ENCODE measurements around the gene HAUS3. TPM values are rescaled to one million over a fixed set of nuclear protein-coding genes. Genes with fewer than 3 reads are reported as not detected.

The HAUS3 gene
- polyA plus RNA-seq (2014; cell fraction: cytosol; rRNA removed): 16.7 and 22.6 TPM in 2 replicates
- 34.7 and 51.8 TPM in 2 replicates for polyA plus RNA-seq (2014; cell fraction: nucleus; rRNA removed)

DNA sequence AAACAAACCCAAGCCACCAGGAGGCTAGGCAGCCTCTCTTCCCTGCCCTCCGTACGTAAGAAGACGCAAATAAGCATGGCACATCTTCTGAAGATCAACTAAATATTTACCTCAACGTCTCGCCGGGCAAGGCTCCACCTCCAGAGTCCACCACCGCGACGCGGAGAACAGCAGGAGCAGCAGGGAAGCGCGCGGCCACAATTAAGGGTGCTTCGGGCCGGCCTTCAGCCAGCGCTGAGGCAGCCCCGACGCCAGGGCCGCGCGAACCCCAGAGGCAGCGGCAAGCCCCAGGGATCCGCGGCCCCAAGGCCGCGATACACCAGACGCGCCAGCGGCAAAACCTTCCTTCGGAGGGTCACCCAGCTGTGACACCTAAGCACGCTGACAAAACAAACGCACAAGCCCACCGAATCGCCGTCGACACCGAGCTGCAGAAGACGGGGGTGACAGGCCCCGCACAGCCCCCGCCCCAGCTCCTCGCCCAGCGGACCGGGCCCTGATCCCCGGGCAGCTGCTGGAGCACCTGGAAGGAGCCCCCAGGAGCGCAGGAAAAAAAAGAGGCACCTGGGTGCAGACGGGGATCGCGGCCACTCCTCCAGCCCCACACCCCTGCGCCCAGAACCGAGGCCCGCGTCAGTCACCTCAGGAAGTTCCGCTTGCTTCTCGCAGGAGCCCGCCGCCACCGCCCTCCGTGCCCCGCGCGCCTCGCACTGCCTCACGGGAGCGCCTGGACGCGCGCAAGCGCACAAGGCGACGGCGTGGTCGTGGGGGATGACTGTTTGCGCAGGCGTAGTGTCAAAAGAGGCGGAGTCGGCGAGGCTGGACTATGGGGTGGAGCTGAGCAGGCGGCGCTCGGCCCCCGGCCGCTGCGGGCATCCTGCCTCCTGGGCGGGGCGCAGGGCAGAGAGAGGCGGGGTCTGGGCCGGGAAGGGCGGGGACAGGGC, at the start of gene HAUS3, which contains the start of gene POLN:
Gene HAUS3, minus strand, starts transcription at position 712 of the 944 bp plus-strand sequence. CDS start 1,175 bp downstream, outside the sequence.
Gene POLN, minus strand, starts transcription at position 712 of the 944 bp plus-strand sequence. CDS start 12,890 bp downstream, outside the sequence.
- peak; percentile 94 for DNase-seq (ENCODE audit: low spot score)

DNA sequence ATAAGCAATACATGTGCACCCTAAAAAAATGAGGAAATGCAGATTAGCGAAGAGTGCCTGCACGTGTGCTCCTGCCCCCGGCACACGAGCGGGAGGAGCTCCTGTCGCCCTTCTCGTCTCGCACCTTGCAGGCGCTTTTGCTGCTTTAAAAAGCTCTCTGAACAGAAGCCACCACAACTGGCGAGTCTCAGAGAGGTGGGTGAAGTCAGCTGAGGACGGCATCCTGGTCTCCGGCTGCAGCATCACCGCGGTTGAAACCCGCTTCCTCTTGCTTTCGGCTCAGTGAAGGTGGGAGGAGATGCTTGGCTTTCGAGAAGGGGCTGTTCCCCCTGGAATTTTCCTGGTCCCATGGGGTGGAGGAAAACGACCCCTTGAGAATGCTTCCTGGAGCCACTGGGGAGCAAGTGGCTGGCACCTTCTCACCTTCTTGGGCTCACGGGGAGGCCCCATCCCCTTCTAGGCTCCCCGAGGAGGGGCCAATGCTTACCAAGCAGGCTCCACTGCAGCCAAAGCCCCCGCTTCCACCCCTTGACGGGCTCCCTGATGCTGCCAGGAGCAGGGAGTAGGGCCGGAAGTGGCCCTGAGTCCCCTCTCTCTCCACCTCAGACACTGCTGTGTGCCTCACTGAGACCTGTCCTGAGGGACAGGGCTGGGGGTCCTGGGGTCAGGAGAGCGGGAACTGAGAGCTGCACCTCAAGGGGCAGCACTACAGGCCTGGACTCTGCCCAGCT, 49.2 kb upstream of the HAUS3 start:
- no peak for DNase-seq (ENCODE audit: low spot score)

DNA sequence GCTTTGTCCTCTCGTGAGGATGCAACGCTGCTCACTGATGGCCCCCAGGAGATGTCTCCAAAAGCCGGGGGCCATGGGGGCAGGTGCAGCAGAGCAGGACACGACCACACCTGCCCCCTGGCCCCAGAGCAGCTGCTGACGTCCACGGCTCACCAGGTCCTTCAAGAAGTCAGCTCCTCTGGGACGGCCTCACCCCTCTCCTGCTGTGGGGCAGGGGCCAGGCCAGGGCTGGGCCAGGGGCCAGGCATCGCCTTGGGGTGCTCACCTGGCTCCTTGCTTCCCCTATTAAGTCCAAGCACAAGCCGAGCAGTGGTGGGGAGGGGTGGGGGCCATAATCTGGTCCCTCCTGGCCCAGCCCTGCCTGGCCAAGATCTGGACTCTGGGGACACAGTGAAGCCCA, 48.6 kb upstream of the HAUS3 start:
- DNase-seq (ENCODE audit: low spot score): no peak

- DNase-seq (ENCODE audit: low spot score): no peak
Observed at GRCh38 chr4:2289955-2290333, 48.0 kb upstream of the HAUS3 start.

- DNase-seq (ENCODE audit: low spot score): no peak
Observed at GRCh38 chr4:2289311-2289954, 47.5 kb upstream of the HAUS3 start.

- DNase-seq (ENCODE audit: low spot score): no peak
Observed at GRCh38 chr4:2288051-2288541, 46.2 kb upstream of the HAUS3 start.

DNA sequence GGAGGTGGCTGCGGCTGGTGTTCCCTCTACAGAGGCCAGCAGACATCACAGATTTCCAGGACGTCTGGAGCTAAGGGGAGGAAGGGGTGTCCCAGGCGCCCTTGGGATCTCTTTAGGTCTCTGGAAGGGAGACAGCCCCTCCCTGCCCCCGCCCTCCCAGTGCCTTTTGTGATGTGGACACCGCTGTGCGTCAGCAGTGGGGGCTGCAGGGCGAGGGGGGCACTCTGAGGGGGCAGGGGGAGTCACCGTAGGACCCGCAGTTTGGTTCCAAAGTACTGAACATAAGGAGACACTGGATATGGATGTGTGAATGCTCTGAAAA, 45.6 kb upstream of the HAUS3 start:
- no peak for DNase-seq (ENCODE audit: low spot score)

DNA sequence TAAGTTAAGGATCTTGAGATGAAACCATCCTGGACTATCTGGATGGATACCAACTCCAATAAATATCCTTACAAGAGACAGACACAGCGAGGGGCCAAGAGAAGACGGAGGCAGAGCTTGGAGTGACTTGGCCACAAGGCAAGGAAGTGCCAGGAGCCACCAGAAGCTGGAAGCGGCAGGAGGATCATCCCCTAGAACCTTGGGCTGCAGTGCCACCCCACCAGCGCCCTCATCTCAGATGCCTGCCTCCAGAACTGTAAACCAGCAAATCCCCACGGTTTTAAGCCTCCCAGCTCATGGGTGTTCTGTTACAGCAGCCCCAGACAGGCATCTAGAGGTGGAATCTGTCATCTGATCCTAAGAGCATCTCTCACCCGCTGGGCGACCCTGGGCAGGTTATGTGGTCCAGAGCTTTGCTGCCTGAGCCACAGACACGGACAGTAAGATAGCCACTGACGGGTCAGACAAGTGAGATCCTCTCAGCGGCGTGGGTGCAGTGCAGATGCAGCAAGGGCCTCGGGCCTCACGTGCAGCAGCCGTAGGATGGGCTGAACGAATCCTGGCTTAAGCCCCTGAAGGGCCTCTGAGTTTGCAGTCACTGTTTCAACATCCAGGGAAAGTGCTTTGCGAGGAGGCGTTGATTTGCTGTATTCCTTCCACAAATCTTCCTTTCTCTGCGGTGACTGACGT, 45.1 kb upstream of the HAUS3 start:
- DNase-seq (ENCODE audit: low spot score): no peak

DNA sequence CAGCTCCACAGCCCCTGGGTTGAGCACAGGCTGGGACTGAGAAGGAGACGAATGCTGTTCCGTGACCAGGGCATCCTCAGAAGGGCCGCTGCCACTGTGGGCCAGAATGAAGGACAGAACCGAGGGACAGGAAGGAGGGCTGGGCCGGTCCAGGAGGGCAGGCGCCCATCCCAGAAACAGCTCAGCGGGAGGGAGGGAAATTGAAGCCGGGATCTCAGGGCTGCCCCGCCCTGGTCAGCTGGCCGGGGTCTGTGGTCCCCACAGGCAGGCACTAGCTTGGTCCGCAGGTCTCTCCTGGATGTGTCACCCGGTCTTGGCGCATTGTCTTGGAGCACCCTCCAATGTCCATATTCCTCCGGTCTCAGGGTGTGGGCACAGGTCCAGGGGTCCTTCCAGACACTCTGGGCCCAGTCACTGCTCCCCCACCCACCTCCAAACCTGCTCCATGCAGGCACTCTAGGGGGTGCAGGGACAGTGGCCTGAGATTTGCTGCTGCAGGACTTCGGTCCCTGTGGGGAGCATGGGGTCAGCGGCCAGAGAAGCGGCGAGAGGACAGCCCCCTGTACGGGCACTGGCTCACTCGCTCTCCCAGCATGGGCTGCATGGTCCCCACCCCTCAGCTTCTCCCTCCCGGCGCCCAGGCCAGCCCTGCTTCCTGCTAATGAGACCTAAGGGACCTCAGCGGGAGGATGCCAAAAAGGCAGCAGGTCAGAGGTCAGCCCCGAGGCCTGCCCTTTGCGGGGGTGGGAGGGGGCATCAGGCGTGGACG, 43.9 kb upstream of the HAUS3 start:
- DNase-seq (ENCODE audit: low spot score): no peak

- no peak for DNase-seq (ENCODE audit: low spot score)
Observed at GRCh38 chr4:2284934-2285612, 43.2 kb upstream of the HAUS3 start.

DNA sequence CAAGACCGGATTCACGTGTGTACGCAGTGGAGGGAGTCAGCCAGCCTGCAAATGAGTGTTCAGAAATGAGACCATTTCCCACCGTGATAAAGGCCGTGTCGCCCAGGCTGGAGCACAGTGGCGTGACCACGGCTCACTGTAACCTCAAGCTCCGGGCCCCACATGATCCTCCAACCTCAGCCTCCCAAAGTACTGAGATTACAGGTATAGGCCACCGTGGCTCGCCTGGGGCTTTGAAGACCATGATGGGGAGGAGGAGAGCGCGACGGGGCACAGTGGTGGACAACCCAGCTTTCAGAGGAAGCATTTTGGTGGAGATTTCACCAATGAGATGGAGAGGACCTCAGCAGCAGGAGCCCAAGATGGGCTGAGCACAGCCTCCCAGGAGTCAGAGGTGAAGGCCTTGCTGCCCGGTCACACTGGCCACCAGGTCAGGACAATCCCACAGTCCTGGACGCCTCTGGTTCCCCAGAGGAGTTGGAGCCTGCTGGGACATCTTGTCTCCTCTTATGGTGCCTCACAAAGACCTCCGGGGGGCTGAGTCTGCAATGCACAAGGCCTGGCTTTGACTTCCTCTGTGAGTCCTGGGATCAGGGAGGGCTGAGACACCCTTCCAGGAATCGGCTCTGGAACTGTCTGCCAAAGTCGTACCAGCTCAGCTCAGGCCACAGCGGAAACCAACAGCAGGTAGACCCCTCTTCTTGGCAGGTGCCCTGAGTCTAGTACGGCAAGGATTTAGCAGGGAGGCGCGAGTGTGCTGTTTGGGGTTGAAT, 42.4 kb upstream of the HAUS3 start:
- no peak for DNase-seq (ENCODE audit: low spot score)

- no peak for DNase-seq (ENCODE audit: low spot score)
Observed at GRCh38 chr4:2283199-2283711, 41.3 kb upstream of the HAUS3 start.

GRCh38 chr4:2281575-2282343, 39.8 kb upstream of the HAUS3 start:
- DNase-seq (ENCODE audit: low spot score): no peak

DNA sequence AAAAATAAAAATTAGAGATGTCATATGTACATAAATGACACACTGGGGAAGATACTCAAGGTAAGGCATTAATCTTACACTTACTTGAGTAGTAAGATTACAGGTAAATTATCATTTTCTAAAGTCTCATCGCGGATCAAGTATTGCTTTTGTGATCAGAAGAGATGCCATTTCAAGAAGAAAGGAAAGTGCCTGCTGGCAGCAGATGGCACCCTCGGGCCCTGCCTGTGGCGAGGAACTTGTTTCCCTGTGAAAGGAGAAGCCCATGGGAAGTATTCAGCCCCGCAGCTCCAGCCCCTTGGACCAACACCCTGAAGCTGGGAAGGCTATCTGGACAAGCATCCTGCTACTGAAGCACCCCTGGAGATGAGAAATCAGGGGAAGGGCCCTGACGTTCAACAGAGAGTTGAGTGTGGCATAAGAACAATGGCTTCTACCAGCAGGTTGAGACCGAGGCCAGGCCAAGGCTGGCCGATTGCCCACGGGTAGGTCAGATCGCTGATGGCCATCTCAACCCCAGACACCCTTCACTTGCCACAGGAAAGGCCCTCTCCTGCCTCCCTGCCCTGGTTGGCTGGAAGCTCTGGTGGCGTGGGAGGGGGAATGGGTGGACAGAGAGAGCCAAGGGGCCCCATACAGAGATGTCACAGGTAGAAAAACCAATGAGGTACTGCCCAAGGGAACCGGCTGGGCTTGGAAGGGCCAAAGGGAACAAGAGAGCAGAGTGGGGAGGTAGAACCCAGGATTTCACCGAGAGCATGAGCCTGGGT, 38.8 kb upstream of the HAUS3 start:
- no peak for DNase-seq (ENCODE audit: low spot score)

DNA sequence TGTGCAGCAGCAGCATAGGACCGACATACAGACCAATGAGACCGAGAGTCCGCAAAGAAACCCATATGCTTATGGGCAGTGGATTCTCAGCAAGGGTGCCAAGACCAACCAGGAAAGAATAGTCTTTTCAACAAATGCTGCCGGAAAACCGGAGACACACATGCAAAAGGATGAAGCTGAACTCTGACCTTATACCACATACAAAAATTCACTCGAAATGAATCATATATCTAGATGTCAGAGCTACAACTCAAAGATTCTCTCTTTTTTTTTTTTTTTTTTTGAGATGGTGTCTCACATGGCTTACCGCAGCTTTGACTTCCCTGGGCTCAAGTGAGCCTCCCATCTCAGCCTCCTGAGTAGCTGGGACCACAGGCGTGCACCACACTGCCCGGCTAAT, 36.0 kb upstream of the HAUS3 start:
- DNase-seq (ENCODE audit: low spot score): no peak

DNA sequence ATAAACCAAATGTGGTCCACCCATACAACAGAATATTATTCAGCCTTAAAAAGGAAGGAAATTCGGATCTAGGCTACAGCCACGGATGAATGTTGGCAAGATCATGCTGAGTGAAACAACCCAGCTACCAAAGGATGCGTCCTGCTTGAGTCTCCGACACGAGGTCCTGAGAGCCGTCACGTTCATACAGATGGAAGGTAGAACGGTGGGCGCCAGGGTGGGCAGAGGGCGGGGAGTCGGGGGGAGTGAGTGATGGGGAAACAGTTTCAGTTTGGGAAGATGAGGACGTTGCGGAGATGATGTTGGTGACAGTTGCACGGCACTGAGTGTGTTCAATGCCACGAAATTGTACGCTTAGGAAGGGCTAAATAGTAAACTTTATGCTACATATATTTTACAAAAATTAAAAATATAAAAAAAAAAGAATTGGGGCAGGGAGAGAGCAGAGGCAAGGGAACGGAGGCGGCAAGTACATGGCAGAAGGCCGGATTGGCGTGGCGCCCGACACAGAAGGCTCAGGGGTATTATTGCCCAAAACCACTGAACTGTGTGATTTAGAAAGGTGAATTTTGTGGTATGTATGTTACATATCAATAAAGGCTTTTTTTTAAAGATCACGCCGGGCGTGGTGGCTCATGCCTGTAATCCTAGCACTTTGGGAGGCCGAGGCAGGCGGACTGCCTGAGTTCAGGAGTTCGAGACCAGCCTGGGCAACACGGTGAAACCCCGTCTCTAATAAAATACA, 34.8 kb upstream of the HAUS3 start:
- no peak for DNase-seq (ENCODE audit: low spot score)

Measured in SK-N-DZ (cell line).